Activated T-helper 1 cell treated with anti-CD3 and anti-CD28 coated beads, Interleukin-2, amount 50 U/mL, for 16 hours (primary cell): ENCODE data around the gene GIGYF1.
"Not testable (repeated sequence)": the region's sequence is repeated elsewhere in the genome, so short reads cannot be mapped to it uniquely, and the experiment has no call there.

Experiments
- DNase-seq, 2 donors: peaks; one replicate each; pipeline ENCODE4 v3.0.0-alpha.2; 2020; ENCODE audit warnings: low read depth in 1 of 2, low spot score in 1 of 2

Gene GIGYF1, protein sequence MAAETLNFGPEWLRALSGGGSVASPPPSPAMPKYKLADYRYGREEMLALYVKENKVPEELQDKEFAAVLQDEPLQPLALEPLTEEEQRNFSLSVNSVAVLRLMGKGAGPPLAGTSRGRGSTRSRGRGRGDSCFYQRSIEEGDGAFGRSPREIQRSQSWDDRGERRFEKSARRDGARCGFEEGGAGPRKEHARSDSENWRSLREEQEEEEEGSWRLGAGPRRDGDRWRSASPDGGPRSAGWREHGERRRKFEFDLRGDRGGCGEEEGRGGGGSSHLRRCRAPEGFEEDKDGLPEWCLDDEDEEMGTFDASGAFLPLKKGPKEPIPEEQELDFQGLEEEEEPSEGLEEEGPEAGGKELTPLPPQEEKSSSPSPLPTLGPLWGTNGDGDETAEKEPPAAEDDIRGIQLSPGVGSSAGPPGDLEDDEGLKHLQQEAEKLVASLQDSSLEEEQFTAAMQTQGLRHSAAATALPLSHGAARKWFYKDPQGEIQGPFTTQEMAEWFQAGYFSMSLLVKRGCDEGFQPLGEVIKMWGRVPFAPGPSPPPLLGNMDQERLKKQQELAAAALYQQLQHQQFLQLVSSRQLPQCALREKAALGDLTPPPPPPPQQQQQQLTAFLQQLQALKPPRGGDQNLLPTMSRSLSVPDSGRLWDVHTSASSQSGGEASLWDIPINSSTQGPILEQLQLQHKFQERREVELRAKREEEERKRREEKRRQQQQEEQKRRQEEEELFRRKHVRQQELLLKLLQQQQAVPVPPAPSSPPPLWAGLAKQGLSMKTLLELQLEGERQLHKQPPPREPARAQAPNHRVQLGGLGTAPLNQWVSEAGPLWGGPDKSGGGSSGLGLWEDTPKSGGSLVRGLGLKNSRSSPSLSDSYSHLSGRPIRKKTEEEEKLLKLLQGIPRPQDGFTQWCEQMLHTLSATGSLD (N-terminal part only)

DNA sequence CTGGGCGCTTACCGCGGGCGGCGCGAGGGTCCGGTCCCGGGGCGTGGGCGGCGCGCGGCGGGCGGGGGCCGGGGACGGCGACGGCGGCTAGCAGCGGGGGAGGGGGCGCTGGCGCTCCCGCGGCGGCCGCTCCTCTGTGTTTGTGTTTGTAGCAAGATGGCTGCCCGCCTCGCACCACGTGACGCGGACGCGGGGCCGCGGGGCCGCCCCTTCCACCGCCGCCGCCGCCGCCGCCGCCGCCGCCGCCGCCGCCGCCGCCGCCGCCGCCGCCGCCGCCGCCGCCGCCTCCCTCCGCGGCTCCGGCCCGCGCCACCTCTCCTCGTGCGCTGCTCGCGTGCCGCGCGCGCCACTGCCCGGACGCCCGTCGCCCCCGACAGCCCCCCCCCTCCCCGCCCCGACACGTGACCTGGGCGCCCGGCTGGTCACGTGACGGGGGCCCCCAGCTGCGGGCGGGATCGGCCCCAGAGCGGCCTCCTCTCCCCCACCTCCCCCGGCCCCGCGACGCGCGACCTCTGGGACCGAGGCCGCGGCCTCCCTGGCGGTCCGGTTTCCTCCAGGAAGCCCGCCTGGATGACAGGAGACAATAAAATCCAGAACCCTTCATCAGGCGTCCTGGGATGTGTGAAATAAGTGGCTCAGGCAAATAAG lies at the start of gene GIGYF1:
TSS of gene GIGYF1 (minus strand) at position 153 of the 648 bp plus-strand sequence. CDS start 6,012 bp downstream, outside the sequence.
- DNase-seq: peak in 1 of 2 donors; percentile 60

DNA sequence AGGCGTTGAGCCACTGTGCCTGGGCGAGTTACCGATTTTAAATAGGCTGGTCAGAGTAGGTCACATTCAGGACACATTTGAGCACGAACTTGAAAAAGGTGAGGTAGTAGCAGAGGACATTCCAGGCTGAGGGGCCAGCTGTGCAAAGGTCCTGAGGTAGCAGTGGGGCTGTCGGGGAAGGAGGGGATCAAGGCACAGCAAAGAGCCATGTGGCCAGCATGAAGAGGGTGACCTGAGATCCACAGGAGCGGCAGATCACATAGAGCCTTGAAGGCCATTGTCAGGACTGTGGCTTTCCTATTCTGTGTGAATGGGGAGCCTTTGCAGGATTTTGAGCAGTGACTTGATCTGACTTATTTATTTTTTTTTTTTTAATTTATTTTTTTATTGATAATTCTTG lies 45.9 kb upstream of the GIGYF1 start:
- DNase-seq: no peak

- no peak for DNase-seq
Observed at GRCh38 chr7:100736671-100737070, 42.6 kb upstream of the GIGYF1 start.

GRCh38 chr7:100735730-100736129 lies 41.7 kb upstream of the GIGYF1 start:
- no peak for DNase-seq

- no peak for DNase-seq
Observed at GRCh38 chr7:100731937-100732636, 38.0 kb upstream of the GIGYF1 start.

GRCh38 chr7:100730136-100730800 lies 36.2 kb upstream of the GIGYF1 start:
- DNase-seq: no peak

- DNase-seq: no peak
Observed at GRCh38 chr7:100728196-100728595, 34.1 kb upstream of the GIGYF1 start.

DNA sequence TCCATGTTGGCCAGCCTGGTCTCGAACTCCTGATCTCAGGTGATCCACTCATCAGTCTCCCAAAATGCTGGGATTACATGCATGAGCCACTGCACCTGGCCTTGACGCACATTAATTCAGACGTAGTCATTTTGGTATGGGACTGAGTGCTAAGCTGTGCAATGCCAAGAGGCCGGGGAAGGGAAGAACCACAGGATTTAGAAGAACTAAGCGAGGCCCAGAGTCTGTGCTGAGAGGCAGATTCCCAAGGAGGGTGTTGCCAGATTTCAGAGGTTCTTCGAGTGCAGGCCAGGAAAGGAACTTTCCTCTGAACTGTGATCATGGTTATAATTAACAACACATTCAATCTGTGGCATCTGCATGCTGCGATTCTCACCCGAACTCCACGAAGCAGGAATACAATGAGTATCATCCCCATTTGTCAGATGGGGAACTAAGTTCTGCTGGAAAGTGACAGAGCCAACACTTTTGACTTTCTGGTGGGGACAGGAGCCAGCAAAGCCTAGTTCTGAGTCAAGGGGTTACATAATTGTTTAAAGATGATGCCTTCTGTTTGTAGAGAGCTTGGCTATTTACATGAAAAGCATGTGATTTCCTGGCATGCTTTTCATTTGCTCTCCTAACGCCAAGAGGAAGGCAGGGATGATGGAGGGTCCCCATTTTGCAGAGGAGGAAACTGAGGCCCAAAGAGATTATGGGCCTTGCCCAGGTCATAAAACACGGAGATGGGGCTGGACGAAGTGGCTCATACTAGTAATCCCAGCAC lies 33.1 kb upstream of the GIGYF1 start:
- DNase-seq: no peak

DNA sequence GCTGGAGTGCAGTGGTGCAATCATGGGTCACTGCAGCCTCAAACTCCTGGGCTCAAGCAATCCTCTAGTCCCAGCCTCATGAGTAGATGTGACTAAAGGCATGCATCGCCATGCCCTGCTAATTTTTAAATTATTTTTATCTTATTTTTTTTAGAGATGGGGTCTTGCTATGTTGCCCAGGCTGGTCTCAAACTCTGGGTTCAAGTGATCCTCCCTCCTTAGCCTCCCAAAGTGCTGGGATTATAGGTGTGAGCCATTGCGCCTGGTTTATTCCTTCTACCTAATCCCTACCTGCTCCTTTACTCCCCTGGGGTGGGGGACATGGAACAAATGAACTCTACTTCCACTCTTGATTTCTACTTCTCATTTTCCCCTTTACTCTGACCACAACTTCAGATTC lies 30.3 kb upstream of the GIGYF1 start:
- DNase-seq: not testable (repeated sequence)

DNA sequence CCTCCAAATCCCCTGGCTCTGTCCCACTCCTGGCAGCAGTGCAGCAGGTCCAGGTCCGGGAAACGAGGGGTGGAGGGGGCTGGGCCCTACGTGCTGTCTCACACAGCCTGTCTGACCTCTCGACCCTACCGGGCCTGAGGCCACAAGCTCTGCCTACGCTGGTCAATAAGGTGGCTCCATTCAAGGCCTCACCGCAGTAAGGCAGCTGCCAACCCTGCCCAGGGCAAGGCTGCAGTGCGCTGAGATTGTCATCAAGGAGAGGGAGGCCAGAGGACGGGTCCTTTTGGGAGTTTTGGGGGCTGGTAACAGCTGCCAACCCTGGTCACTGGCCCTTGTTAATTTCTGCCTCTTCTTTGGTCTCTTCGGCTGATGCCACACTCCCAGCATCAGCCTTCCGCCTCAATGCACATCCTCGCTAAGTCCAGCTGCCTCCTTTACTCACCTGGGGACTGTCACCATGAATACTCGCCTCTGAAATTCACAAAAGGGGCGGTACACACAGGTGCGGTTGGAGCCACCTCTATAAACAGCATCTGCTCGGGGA lies 29.8 kb upstream of the GIGYF1 start:
- no peak for DNase-seq

DNA sequence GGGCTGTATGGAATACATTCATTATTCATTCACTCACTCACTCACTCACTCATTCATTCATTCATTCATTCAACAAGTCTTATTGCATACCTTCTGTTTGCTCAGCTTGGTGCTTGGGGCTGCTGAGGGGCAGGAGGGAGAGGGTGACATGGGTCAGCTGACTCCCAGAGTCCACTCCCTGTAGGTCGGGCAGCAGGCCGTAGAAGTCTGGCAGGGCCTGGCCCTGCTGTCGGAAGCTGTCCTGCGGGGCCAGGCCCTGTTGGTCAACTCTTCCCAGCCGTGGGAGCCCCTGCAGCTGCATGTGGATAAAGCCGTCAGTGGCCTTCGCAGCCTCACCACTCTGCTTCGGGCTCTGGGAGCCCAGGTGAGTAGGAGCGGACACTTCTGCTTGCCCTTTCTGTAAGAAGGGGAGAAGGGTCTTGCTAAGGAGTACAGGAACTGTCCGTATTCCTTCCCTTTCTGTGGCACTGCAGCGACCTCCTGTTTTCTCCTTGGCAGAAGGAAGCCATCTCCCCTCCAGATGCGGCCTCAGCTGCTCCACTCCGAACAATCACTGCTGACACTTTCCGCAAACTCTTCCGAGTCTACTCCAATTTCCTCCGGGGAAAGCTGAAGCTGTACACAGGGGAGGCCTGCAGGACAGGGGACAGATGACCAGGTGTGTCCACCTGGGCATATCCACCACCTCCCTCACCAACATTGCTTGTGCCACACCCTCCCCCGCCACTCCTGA lies 28.6 kb upstream of the GIGYF1 start:
- no peak for DNase-seq

GRCh38 chr7:100721505-100721812 lies 27.4 kb upstream of the GIGYF1 start:
- DNase-seq: no peak

- DNase-seq: no peak
Observed at GRCh38 chr7:100720671-100721504, 26.8 kb upstream of the GIGYF1 start.

DNA sequence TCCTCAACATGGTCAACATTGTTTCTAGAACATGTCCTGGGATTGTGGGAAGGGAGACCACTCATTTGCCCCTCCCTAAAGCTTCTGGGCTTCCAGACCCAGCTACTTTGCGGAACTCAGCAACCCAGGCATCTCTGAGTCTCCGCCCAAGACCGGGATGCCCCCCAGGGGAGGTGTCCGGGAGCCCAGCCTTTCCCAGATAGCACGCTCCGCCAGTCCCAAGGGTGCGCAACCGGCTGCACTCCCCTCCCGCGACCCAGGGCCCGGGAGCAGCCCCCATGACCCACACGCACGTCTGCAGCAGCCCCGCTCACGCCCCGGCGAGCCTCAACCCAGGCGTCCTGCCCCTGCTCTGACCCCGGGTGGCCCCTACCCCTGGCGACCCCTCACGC lies 26.2 kb upstream of the GIGYF1 start, which contains the start of gene EPO:
TSS of gene EPO (plus strand) at position 190 of the 392 bp plus-strand sequence. CDS start 513 bp downstream, outside the sequence.
- DNase-seq: no peak

- DNase-seq: no peak
Observed at GRCh38 chr7:100719523-100720278, 25.7 kb upstream of the GIGYF1 start.

- DNase-seq: not testable (repeated sequence)
Observed at GRCh38 chr7:100717073-100717472, 23.0 kb upstream of the GIGYF1 start.

GRCh38 chr7:100714725-100715124 lies 20.7 kb upstream of the GIGYF1 start:
- no peak for DNase-seq
